Esophagus muscularis mucosa (tissue), 3 donors: ENCODE data around the gene CHKA.

Source experiments
- CTCF ChIP-seq, 3 experiments: fragments of 200-600 bp in 2 of 3; fragments of 450-650 bp in 1 of 3; sonication (generic) in 2 of 3; IDR thresholded peaks; one replicate each; pipeline ENCODE4 v1.5.1; 2017 to 2019; ENCODE audit warnings: antibody characterized with exemption in 3 of 3, mild to moderate bottlenecking in 2 of 3, moderate library complexity in 1 of 3
- POLR2A ChIP-seq: fragments of 450-650 bp; IDR thresholded peaks from one replicate; pipeline ENCODE4 v1.6.1; 2017; ENCODE audit warnings: antibody characterized with exemption, moderate library complexity, mild to moderate bottlenecking, low read depth

GRCh38 chr11:68127714-68128681 is 6.8 kb upstream of the CHKA start:
- no peak for TF ChIP-seq POLR2A
- TF ChIP-seq CTCF (IDR thresholded peaks at IDR 0.05): no peak
